ENCODE measurements around the gene NT5DC3. TPM values are rescaled to one million over a fixed set of nuclear protein-coding genes. Genes with fewer than 3 reads are reported as not detected.

Gene NT5DC3
- total and polyA plus RNA-seq, 9 of the 15 experiments (the other 6 are each of a cell fraction or from before 2014, with no cell fraction given): 6.3 to 33.5 (median 24.5) TPM

- TF ChIP-seq THAP12 (CRISPR knock-in tag; IDR thresholded peaks at IDR 0.05): no peak
- TF ChIP-seq OTX1 (CRISPR knock-in tag; IDR thresholded peaks at IDR 0.05): no peak
- TF ChIP-seq PRPF4 (IDR thresholded peaks at IDR 0.05; ENCODE audit: insufficient read depth, low read depth, low read length, poor library complexity, severe bottlenecking): no peak
- TF ChIP-seq ELF1 (tag; IDR thresholded peaks at IDR 0.05): no peak
- TF ChIP-seq ZFPM2 (CRISPR knock-in tag; IDR thresholded peaks at IDR 0.05): no peak
- no peak for TF ChIP-seq CREB3L1 (IDR thresholded peaks at IDR 0.05; ENCODE audit: borderline replicate concordance, low read depth)
- 0 out of 2 replicates have a peak, but pooled peaks have one; percentile 32 for TF ChIP-seq ATF7 (IDR thresholded peaks at IDR 0.05)
- no peak for TF ChIP-seq XRCC4 (IDR thresholded peaks at IDR 0.05; ENCODE audit: extremely low read depth, insufficient read depth, insufficient read length)
- TF ChIP-seq CBX1 (IDR thresholded peaks at IDR 0.05; ENCODE audit: low read depth): no peak
- TF ChIP-seq, protein P1, sequence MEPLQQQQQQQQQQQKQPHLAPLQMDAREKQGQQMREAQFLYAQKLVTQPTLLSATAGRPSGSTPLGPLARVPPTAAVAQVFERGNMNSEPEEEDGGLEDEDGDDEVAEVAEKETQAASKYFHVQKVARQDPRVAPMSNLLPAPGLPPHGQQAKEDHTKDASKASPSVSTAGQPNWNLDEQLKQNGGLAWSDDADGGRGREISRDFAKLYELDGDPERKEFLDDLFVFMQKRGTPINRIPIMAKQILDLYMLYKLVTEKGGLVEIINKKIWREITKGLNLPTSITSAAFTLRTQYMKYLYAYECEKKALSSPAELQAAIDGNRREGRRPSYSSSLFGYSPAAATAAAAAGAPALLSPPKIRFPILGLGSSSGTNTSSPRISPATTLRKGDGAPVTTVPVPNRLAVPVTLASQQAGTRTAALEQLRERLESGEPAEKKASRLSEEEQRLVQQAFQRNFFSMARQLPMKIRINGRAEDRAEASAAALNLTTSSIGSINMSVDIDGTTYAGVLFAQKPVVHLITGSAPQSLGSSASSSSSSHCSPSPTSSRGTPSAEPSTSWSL (CRISPR knock-in tag; IDR thresholded peaks at IDR 0.05; ENCODE audit: borderline replicate concordance): no peak
- TF ChIP-seq, protein P2, sequence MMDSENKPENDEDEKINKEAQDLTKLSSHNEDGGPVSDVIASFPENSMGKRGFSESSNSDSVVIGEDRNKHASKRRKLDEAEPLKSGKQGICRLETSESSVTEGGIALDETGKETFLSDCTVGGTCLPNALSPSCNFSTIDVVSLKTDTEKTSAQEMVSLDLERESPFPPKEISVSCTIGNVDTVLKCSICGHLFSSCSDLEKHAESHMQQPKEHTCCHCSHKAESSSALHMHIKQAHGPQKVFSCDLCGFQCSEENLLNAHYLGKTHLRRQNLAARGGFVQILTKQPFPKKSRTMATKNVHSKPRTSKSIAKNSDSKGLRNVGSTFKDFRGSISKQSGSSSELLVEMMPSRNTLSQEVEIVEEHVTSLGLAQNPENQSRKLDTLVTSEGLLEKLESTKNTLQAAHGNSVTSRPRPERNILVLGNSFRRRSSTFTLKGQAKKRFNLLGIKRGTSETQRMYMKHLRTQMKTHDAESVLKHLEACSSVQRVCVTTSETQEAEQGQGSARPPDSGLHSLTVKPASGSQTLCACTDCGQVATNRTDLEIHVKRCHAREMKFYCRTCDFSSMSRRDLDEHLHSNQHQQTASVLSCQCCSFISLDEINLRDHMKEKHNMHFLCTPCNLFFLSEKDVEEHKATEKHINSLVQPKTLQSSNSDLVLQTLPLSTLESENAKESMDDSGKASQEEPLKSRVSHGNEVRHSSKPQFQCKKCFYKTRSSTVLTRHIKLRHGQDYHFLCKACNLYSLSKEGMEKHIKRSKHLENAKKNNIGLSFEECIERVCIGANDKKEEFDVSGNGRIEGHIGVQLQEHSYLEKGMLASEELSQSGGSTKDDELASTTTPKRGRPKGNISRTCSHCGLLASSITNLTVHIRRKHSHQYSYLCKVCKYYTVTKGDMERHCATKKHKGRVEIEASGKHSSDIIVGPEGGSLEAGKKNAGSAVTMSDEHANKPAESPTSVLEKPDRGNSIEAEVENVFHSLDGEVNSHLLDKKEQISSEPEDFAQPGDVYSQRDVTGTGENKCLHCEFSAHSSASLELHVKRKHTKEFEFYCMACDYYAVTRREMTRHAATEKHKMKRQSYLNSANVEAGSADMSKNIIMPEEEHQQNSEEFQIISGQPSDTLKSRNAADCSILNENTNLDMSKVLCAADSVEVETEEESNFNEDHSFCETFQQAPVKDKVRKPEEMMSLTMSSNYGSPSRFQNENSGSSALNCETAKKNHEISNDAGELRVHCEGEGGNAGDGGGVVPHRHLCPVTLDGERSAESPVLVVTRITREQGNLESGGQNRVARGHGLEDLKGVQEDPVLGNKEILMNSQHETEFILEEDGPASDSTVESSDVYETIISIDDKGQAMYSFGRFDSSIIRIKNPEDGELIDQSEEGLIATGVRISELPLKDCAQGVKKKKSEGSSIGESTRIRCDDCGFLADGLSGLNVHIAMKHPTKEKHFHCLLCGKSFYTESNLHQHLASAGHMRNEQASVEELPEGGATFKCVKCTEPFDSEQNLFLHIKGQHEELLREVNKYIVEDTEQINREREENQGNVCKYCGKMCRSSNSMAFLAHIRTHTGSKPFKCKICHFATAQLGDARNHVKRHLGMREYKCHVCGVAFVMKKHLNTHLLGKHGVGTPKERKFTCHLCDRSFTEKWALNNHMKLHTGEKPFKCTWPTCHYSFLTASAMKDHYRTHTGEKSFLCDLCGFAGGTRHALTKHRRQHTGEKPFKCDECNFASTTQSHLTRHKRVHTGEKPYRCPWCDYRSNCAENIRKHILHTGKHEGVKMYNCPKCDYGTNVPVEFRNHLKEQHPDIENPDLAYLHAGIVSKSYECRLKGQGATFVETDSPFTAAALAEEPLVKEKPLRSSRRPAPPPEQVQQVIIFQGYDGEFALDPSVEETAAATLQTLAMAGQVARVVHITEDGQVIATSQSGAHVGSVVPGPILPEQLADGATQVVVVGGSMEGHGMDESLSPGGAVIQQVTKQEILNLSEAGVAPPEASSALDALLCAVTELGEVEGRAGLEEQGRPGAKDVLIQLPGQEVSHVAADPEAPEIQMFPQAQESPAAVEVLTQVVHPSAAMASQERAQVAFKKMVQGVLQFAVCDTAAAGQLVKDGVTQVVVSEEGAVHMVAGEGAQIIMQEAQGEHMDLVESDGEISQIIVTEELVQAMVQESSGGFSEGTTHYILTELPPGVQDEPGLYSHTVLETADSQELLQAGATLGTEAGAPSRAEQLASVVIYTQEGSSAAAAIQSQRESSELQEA (IDR thresholded peaks at IDR 0.05; ENCODE audit: low read depth): no peak
- TF ChIP-seq SNIP1 (IDR thresholded peaks at IDR 0.05; ENCODE audit: low read depth): no peak
- no peak for TF ChIP-seq BRD4 (IDR thresholded peaks at IDR 0.05)
- TF ChIP-seq ZNF165 (CRISPR knock-in tag; IDR thresholded peaks at IDR 0.05; ENCODE audit: borderline replicate concordance): no peak
These were observed 24.4 kb downstream of the NT5DC3 start (continued) for GRCh38 chr12:103816663-103817062.
